DND-41 (cell line): ENCODE data around the gene C1QC.

Experiments used
- ATAC-seq: fragments of 200-7000 bp; cut with Tn5 transposase; 3 replicates; pipeline ENCODE4 v1.9.1; 2021; ENCODE audit warnings: low read depth; ENCODE audit not compliant: insufficient read depth
- DNase-seq: peaks from one replicate; pipeline ENCODE4 v3.0.0-alpha.2; 2020
- H2AFZ ChIP-seq: 2 replicates; pipeline ENCODE4 v1.6.0; 2012; ENCODE audit warnings: low read depth, low read length
- H3K27ac ChIP-seq: 2 replicates; pipeline ENCODE4 v1.5.1; 2012; ENCODE audit warnings: low read length, inconsistent platforms
- H3K27me3 ChIP-seq: fragments of 200-600 bp; sonication (generic); 2 replicates; pipeline ENCODE4 v1.6.0; 2012; ENCODE audit warnings: low read length, mild to moderate bottlenecking, inconsistent platforms; ENCODE audit not compliant: insufficient read depth, poor library complexity
- H3K36me3 ChIP-seq: 2 replicates; pipeline ENCODE4 v1.5.1; 2012; ENCODE audit warnings: low read length, inconsistent platforms; ENCODE audit not compliant: insufficient read depth
- H3K4me1 ChIP-seq: 2 replicates; pipeline ENCODE4 v1.5.1; 2012; ENCODE audit warnings: mild to moderate bottlenecking, low read length; ENCODE audit not compliant: insufficient read depth
- H3K4me2 ChIP-seq: 2 replicates; pipeline ENCODE4 v1.6.0; 2012; ENCODE audit warnings: mild to moderate bottlenecking, moderate library complexity, low read length, inconsistent platforms; ENCODE audit not compliant: insufficient read depth
- H3K4me3 ChIP-seq, 2 experiments: fragments of 200-600 bp in 1 of 2; shearing (Covaris generic) in 1 of 2; 2 replicates each; pipeline ENCODE4 v1.5.1; 2012 to 2016; ENCODE audit warnings: inconsistent platforms in 2 of 2, low read length in 2 of 2, mild to moderate bottlenecking in 2 of 2, low read depth in 1 of 2, moderate library complexity in 1 of 2
- H3K79me2 ChIP-seq: 2 replicates; pipeline ENCODE4 v1.6.0; 2012; ENCODE audit warnings: low read length, inconsistent platforms; ENCODE audit not compliant: insufficient read depth
- H3K9ac ChIP-seq: 2 replicates; pipeline ENCODE4 v1.6.0; 2012; ENCODE audit warnings: low read depth, mild to moderate bottlenecking, inconsistent platforms, low read length, moderate library complexity
- H3K9me3 ChIP-seq: 2 replicates; pipeline ENCODE4 v1.5.1; 2012; ENCODE audit warnings: low read length, moderate library complexity, mild to moderate bottlenecking, inconsistent platforms; ENCODE audit not compliant: insufficient read depth, severe bottlenecking
- H4K20me1 ChIP-seq: 2 replicates; pipeline ENCODE4 v1.6.0; 2012; ENCODE audit warnings: low read length; ENCODE audit not compliant: insufficient read depth
- CTCF ChIP-seq: IDR thresholded peaks from 2 replicates; pipeline ENCODE4 v1.5.1; 2012; ENCODE audit warnings: borderline replicate concordance, low read length, moderate library complexity, mild to moderate bottlenecking; ENCODE audit not compliant: poor library complexity, severe bottlenecking; ENCODE audit errors: extremely low read depth
- EZH2 ChIP-seq: IDR thresholded peaks from 3 replicates; pipeline ENCODE4 v1.6.1; 2012; ENCODE audit warnings: borderline replicate concordance, low read depth, mild to moderate bottlenecking, moderate library complexity, low read length, inconsistent platforms; ENCODE audit not compliant: severe bottlenecking

The C1QC gene

DNA sequence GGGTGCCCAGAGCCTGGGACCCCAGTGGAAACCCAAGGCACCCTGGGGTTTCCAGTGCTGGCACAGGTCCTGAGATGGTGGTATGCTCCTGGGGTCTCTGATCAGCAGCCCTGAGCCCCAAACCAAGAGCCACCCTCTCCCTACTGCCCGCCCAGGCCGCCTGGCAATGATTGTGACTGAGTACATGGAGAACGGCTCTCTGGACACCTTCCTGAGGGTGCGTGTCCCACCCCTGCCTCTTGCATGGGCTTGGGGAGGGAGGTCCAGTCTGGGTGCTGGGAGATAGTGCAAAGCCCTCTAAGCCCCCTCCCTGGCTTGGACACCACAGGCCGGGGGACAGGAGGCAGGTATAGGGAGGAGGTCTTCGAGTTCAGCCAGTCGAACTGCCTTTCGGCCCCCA lies 45.4 kb upstream of the C1QC start:
- Histone ChIP-seq H3K4me3 (no peak overlapping the region), H3K27me3 (no peaks in the 10 kb centered on the region), H4K20me1 (peaks cover 7% of the 10 kb centered on the region)

DNA sequence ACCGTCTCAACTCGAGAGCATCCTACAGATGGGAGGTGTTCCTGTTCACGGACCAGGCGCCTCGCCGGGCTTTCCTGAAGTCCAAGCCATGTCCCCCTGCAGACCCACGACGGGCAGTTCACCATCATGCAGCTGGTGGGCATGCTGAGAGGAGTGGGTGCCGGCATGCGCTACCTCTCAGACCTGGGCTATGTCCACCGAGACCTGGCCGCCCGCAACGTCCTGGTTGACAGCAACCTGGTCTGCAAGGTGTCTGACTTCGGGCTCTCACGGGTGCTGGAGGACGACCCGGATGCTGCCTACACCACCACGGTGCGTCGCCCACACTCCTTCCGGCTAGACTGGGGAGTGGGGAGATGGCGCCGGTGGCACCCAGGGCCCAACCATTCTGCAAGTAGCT lies 44.7 kb upstream of the C1QC start:
- DNase-seq = no peak
- Histone ChIP-seq H3K27me3 (no peaks in the 10 kb centered on the region), H3K9ac (no peak overlapping the region), H3K4me1 (no peaks in the 10 kb centered on the region), H3K79me2 (no peaks in the 10 kb centered on the region), H3K27ac (no peak overlapping the region), H4K20me1 (peaks cover 7% of the 10 kb centered on the region), H3K36me3 (no peaks in the 10 kb centered on the region), H3K9me3 (no peaks in the 10 kb centered on the region), H3K4me3 (no peak overlapping the region), H2AFZ (no peak overlapping the region), H3K4me2 (no peak overlapping the region)
- ATAC-seq = no peak
- TF ChIP-seq EZH2 = no peak
- TF ChIP-seq CTCF = no peak

More for the DNA sequence above, 45.4 kb upstream of the C1QC start:
- no peaks in the 10 kb centered on the region for H3K4me1 ChIP-seq
- no peak for DNase-seq
- H3K9ac ChIP-seq = no peak overlapping the region
- no peak for ATAC-seq
- H3K36me3 ChIP-seq = no peaks in the 10 kb centered on the region
- H2AFZ ChIP-seq = no peak overlapping the region
- TF ChIP-seq EZH2 = no peak
- no peak for TF ChIP-seq CTCF
- H3K27ac ChIP-seq = no peak overlapping the region
- H3K79me2 ChIP-seq = no peaks in the 10 kb centered on the region
- no peak overlapping the region for H3K4me2 ChIP-seq
- H3K9me3 ChIP-seq = no peaks in the 10 kb centered on the region

GRCh38 chr1:22600071-22600816 lies 43.2 kb upstream of the C1QC start:
- Histone ChIP-seq H3K4me2 (no peak overlapping the region), H3K4me3 (no peak overlapping the region), H2AFZ (no peak overlapping the region), H3K27me3 (no peaks in the 10 kb centered on the region), H3K9me3 (no peaks in the 10 kb centered on the region), H3K4me1 (no peaks in the 10 kb centered on the region), H3K9ac (no peak overlapping the region), H3K79me2 (no peaks in the 10 kb centered on the region), H4K20me1 (peaks cover 7% of the 10 kb centered on the region), H3K27ac (no peak overlapping the region), H3K36me3 (no peaks in the 10 kb centered on the region)
- TF ChIP-seq CTCF (no peak), EZH2 (no peak)
- DNase-seq (no peak), ATAC-seq (no peak)
